Measurements from ENCODE around the gene TREML4.

The TREML4 gene

DNA sequence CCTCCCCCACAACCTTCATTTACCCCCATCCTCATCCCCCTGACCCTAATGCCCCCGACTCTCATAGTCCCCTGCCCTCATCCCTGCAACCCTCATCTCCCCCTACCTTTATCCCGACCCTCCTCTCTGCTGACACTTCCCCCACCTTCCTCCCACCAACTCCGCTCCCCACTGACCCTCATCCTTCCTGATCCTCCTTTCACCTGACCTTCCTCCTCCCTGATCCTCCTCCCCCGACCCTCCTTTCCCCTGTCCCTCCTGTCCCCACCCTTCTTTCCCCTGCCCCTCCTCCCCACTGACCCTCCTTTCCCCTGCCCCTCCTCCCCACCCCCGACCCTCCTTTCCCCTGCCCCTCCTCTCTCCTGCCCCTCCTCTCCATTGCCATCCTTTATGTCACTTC is 34.3 kb upstream of the TREML4 start:
- ChIA-PET POLR2A (no interaction called here), CTCF (no interaction called here)
- no peak overlapping the region for H3K4me3 ChIP-seq (ENCODE audit: low read depth, low read length)
- TF ChIP-seq, protein P1, sequence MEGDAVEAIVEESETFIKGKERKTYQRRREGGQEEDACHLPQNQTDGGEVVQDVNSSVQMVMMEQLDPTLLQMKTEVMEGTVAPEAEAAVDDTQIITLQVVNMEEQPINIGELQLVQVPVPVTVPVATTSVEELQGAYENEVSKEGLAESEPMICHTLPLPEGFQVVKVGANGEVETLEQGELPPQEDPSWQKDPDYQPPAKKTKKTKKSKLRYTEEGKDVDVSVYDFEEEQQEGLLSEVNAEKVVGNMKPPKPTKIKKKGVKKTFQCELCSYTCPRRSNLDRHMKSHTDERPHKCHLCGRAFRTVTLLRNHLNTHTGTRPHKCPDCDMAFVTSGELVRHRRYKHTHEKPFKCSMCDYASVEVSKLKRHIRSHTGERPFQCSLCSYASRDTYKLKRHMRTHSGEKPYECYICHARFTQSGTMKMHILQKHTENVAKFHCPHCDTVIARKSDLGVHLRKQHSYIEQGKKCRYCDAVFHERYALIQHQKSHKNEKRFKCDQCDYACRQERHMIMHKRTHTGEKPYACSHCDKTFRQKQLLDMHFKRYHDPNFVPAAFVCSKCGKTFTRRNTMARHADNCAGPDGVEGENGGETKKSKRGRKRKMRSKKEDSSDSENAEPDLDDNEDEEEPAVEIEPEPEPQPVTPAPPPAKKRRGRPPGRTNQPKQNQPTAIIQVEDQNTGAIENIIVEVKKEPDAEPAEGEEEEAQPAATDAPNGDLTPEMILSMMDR (IDR thresholded peaks at IDR 0.05; ENCODE audit: insufficient read depth, low read length, missing control alignments): no peak
- no peak for DNase-seq (ENCODE audit: low read depth, low spot score)

DNA sequence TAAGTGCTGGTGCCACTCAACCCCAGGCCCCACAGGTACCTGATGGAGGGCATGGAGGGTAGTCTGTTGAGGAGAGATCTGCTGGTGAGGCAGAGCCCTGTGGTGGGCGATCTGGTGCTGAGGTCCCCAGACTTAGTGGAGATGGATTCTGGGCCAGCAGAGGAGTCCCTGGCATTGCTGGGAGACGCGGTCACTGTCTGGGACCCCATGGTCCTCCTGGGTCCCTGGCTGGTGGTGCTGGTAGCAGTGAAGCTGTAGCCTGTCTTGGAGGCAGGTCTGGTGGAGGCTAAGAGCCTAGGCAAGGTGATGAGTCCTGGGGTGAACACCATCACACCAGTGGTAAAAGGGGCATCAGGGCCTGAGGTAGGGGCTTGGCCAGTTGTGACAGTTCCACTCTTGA is 33.8 kb upstream of the TREML4 start:
- POLR2A ChIA-PET: no interaction called here
- DNase-seq (ENCODE audit: low read depth, low spot score): no peak
- no peak overlapping the region for H3K4me3 ChIP-seq (ENCODE audit: low read depth, low read length)
- TF ChIP-seq, protein P1 (IDR thresholded peaks at IDR 0.05; ENCODE audit: insufficient read depth, low read length, missing control alignments): no peak
- CTCF ChIA-PET: interaction anchor here (1.1 kb wide), 1 partner anchor 10 kb away, joined by 5 read pairs; no protein-coding TSS in a partner anchor

DNA sequence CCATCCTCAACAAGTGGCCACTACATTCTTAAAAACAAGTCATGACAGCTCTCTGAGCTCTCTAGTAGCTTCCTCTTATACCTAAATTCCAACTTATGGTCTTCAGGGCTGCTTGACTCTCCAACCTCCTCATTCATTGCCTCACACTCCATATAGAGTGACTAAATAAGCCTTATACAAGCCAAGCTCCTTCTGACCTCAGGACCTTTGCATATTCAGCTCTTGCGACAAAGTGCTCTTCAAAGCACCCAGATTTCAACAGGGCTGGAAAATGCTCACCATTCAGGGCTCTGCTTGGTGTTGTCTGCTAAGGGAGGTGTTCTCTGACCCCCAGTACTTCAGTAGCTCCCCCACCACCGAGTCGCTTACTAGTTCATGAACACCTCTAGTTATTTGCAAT is 30.9 kb upstream of the TREML4 start:
- no peak for DNase-seq (ENCODE audit: low read depth, low spot score)
- H3K4me3 ChIP-seq (ENCODE audit: low read depth, low read length): no peak overlapping the region
- ChIA-PET POLR2A (no interaction called here), CTCF (interaction anchor here (2.6 kb wide), 1 partner anchor 15 kb away, joined by 15 read pairs; no protein-coding TSS in a partner anchor)
- TF ChIP-seq, protein P1 (IDR thresholded peaks at IDR 0.05; ENCODE audit: insufficient read depth, low read length, missing control alignments): no peak

DNA sequence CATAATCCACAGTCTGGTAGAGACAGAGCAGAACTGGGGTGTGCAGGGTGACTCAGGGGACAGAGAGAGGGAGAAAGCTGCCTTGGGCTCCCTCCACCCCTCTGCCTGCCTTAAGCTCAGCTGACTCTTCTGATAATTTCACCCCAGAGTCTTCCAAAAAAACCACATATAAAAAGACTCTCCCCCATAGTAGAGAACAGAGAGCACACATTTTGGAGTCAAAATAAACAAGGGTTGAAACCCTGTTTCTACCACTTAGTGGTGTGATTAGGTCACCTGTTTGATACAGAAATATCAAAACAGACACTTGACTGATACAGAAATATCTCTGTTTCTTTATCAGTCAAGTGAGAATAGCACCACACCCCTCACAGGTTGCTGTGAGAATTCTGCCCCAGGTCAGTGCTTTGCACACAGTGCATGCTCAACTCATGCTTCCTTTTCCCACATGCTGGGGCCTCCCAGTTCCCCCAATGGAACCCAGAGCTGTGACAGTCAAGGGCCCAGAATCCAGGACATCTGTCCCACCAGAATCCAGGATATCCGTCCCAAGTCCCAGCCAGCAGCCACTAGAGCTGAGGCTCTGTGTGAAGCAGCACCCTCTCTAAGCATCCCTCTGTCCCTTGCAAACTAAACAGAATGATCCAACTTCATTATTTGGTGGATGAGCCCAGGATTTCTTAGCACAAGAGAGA is 28.4 kb upstream of the TREML4 start:
- no peak for DNase-seq (ENCODE audit: low read depth, low spot score)
- CTCF ChIA-PET: interaction anchor here (1.0 kb wide), 1 partner anchor 17 kb away, joined by 4 read pairs; no protein-coding TSS in a partner anchor
- POLR2A ChIA-PET: no interaction called here
- H3K4me3 ChIP-seq (ENCODE audit: low read depth, low read length): no peak overlapping the region
- TF ChIP-seq, protein P1 (IDR thresholded peaks at IDR 0.05; ENCODE audit: insufficient read depth, low read length, missing control alignments): no peak

DNA sequence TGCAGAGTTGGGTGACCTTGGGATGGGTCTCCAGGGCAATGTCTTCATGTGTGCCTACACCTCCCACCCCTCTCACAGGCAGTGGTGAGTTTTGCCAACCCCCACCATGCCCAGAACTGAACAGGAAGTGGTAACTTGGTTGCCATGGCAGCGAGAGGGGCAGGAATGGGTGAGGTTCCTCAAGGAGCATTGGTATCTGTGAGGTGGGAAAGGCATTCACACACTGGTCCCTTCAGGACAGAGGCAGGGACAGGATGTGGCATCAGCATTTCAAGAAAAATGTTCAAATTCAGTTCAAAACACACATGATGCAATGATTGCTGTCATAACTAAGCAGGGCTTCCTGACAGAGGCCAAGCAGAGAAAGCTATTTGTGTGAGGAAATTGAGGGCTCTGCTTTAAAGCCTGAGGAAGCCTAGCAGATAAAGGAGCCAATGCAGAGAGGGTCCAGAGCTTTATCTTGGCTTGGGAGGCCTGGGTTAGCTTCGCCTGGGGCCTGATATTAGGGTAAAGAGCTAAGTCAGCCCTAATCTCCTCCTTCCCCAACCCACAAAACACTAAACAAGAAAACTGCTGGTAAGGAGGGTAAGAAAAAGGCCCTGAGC is 27.8 kb upstream of the TREML4 start:
- TF ChIP-seq, protein P1 (IDR thresholded peaks at IDR 0.05; ENCODE audit: insufficient read depth, low read length, missing control alignments): no peak
- no peak for DNase-seq (ENCODE audit: low read depth, low spot score)
- ChIA-PET POLR2A (no interaction called here), CTCF (interaction anchor here (1.0 kb wide), 1 partner anchor 18 kb away, joined by 4 read pairs; no protein-coding TSS in a partner anchor)
- H3K4me3 ChIP-seq (ENCODE audit: low read depth, low read length): no peak overlapping the region

DNA sequence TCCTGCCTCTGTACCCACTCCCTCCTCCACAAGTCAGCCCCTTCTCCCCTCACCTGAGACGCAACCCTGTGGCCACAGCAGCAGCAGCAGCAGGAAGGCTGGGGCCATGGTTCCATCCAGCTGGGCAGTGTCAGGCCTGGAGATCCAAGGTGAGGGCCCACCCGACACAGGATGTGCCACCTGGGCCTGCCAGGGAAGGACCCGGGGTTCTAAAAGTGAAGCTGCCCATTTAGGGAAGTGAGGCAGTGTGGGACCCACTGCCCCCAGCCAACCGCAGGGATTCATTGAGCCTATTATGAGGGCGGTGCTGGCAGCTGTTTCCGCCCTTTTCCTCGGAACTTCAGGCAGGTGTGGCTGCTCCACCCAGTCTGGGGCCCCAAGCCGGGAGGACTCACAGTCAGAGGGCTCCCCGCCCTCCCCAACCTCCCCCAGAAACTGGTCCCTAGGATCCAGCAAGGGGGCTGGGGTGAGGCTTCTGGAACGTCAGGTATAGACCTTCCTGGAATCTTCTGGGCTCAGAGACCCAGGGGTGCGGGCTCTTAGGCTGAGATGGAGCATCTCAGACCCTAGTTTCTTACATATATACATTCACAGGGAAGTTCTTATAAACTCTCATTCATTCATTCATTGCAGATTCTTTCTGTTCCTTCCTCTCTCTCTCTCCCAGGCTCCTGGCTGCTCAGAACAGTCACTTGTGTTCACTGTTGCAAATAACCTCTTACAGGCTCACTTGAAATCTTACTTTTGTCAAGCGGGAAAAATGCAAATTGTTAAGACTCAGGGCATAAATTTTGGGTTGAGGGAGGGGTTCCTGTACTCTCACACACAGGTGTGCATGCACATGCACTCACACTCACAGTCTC is 27.0 kb upstream of the TREML4 start, which contains the start of gene TREML2:
Gene TREML2, minus strand, starts transcription at position 249 of the 863 bp plus-strand sequence. Its CDS starts 141 bp downstream, at position 108.
- H3K4me3 ChIP-seq (ENCODE audit: low read depth, low read length): no peak within 1 kb of the TSS
- TF ChIP-seq, protein P1 (IDR thresholded peaks at IDR 0.05; ENCODE audit: insufficient read depth, low read length, missing control alignments): no peak
- no peak for DNase-seq (ENCODE audit: low read depth, low spot score)
- ChIA-PET POLR2A (no interaction called here), CTCF (interaction anchor here (1.0 to 1.3 kb wide), 2 partner anchors 19 to 109 kb away, joined by 4 to 5 read pairs; no protein-coding TSS in a partner anchor)
